ENCODE data around the gene ZNF480. TPM values are rescaled to one million over a fixed set of nuclear protein-coding genes. Genes with fewer than 3 reads are reported as not detected.
A peak's percentile ranks its signal among the peaks of the same experiment; 100 is the strongest.

ZNF480 gene
- polyA plus RNA-seq, 1 donor from 2014 or later: 7.7 TPM

DNA sequence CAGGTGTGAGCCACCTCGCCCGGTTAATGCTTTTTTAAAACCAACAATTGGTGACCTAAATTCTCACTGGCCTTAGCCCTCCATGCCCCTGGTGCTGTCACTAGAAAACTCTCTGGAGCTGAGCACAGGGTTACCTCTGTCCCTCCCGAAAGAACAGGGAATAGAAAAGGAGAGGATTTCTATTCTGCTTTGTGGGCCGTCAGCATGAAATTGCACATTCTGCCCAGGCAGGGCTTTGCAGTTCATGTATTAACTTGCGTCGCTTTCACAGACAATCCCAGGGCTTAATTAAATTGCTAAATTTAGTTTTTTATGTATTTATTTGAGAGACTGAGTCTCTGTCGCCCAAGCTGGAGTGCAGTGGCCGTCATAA lies 583 bp upstream of the ZNF480 start:
- TF ChIP-seq POLR2AphosphoS5 (IDR thresholded peaks at IDR 0.05) (no peak), MXI1 (conservative IDR thresholded peaks at IDR 0.05; ENCODE audit: poor library complexity, severe bottlenecking) (no peak), EZH2 (IDR thresholded peaks at IDR 0.05; ENCODE audit: borderline replicate concordance, insufficient read depth, low read length, poor library complexity, severe bottlenecking) (no peak), SMC3 (conservative IDR thresholded peaks at IDR 0.05; ENCODE audit: poor library complexity) (no peak), REST (IDR thresholded peaks at IDR 0.05; ENCODE audit: borderline replicate concordance) (no peak), EP300 (conservative IDR thresholded peaks at IDR 0.05; ENCODE audit: poor library complexity, severe bottlenecking) (no peak), RAD21 (conservative IDR thresholded peaks at IDR 0.05) (no peak), TAF1 (IDR thresholded peaks at IDR 0.05; ENCODE audit: low read depth) (no peak)
- TF ChIP-seq, protein P1, sequence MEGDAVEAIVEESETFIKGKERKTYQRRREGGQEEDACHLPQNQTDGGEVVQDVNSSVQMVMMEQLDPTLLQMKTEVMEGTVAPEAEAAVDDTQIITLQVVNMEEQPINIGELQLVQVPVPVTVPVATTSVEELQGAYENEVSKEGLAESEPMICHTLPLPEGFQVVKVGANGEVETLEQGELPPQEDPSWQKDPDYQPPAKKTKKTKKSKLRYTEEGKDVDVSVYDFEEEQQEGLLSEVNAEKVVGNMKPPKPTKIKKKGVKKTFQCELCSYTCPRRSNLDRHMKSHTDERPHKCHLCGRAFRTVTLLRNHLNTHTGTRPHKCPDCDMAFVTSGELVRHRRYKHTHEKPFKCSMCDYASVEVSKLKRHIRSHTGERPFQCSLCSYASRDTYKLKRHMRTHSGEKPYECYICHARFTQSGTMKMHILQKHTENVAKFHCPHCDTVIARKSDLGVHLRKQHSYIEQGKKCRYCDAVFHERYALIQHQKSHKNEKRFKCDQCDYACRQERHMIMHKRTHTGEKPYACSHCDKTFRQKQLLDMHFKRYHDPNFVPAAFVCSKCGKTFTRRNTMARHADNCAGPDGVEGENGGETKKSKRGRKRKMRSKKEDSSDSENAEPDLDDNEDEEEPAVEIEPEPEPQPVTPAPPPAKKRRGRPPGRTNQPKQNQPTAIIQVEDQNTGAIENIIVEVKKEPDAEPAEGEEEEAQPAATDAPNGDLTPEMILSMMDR (IDR thresholded peaks at IDR 0.05; ENCODE audit: poor library complexity, severe bottlenecking): no peak
- no peaks in the 10 kb centered on the region for H3K9me2 ChIP-seq (ENCODE audit: insufficient read depth, low read length)
- H3K27me3 ChIP-seq (ENCODE audit: insufficient read depth, low read depth, low read length): no peaks in the 10 kb centered on the region
- no peaks in the 10 kb centered on the region for H3F3A ChIP-seq (ENCODE audit: insufficient read depth, low read length, poor library complexity, severe bottlenecking)
- H3K9ac ChIP-seq (ENCODE audit: low read length): peak overlapping the region; percentile 58
- H3K27ac ChIP-seq (ENCODE audit: low read length): peak overlapping the region; percentile 19
- H3K4me3 ChIP-seq (ENCODE audit: low read length): peak overlapping the region; percentile 85
- peaks cover 5% of the 10 kb centered on the region for H3K36me3 ChIP-seq (ENCODE audit: insufficient read depth, low read length)
- H3K79me2 ChIP-seq (replicated peaks; ENCODE audit: insufficient read depth, low read length): no peaks in the 10 kb centered on the region
- no peak overlapping the region for H2AFZ ChIP-seq (ENCODE audit: low read depth, low read length)
- H4K20me1 ChIP-seq (ENCODE audit: insufficient read depth): no peaks in the 10 kb centered on the region
- H3K9me3 ChIP-seq (ENCODE audit: low read length): no peaks in the 10 kb centered on the region
- peak overlapping the region; percentile 68 for H3K4me2 ChIP-seq (ENCODE audit: low read length)

DNA sequence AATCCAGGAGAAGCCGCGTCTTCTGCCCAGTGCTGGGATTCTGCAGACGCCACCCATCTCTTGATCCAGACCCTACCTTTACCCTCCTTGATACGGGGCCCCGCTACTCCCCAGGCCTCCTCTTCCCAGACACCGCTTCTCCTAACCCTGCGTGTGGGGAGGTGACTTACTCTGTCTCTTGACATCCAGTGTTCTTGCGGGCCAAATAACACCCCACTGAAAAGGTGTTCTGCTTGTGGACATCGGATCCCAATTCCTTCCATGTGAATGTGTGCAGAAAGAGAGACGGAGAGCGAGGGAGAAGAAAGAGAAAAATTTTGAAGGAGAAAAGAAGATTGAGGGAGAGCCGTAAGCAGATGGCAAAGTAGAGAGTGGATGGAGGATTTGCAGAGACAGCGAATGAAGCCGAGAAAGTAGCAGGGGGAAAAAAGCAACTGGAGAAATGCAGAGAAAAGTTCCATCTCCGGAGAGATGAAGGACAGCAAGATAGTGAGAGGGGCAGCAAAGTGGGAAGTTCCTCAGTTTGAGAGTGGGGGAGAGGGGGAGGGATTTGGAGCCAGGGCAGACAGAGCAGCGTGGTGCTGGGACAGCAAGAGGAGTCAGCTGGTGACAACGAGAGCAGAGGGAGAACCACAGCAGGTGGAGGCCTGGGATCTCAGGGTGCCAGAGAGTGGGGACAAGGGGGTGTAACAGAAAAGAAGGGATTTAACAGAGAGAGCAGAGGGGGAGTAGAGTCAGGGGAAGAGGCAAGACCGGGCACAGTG lies 814 bp downstream of the ZNF480 start:
- Histone ChIP-seq H3F3A (ENCODE audit: insufficient read depth, low read length, poor library complexity, severe bottlenecking) (no peaks in the 10 kb centered on the region), H3K27ac (ENCODE audit: low read length) (peak overlapping the region; percentile 98), H3K4me2 (ENCODE audit: low read length) (peak overlapping the region; percentile 85), H3K36me3 (ENCODE audit: insufficient read depth, low read length) (peaks cover 5% of the 10 kb centered on the region), H3K9me2 (ENCODE audit: insufficient read depth, low read length) (no peaks in the 10 kb centered on the region), H4K20me1 (ENCODE audit: insufficient read depth) (no peaks in the 10 kb centered on the region), H3K27me3 (ENCODE audit: insufficient read depth, low read depth, low read length) (no peaks in the 10 kb centered on the region), H3K4me3 (ENCODE audit: low read length) (peak overlapping the region; percentile 85), H3K9ac (ENCODE audit: low read length) (peak overlapping the region; percentile 98), H2AFZ (ENCODE audit: low read depth, low read length) (peak overlapping the region; percentile 96), H3K9me3 (ENCODE audit: low read length) (no peaks in the 10 kb centered on the region), H3K79me2 (replicated peaks; ENCODE audit: insufficient read depth, low read length) (no peaks in the 10 kb centered on the region)
- TF ChIP-seq REST (IDR thresholded peaks at IDR 0.05; ENCODE audit: borderline replicate concordance) (peak; percentile 92), EP300 (conservative IDR thresholded peaks at IDR 0.05; ENCODE audit: poor library complexity, severe bottlenecking) (no peak), SMC3 (conservative IDR thresholded peaks at IDR 0.05; ENCODE audit: poor library complexity) (no peak), TAF1 (IDR thresholded peaks at IDR 0.05; ENCODE audit: low read depth) (peak; percentile 22)

Data from neural cell (in vitro differentiated cells).